Urinary bladder (tissue), 4 donors: ENCODE results near the gene ZFAND6. TPM values are rescaled to one million over a fixed set of nuclear protein-coding genes. Genes with fewer than 3 reads are reported as not detected.
"Not testable (repeated sequence)": the region's sequence is repeated elsewhere in the genome, so short reads cannot be mapped to it uniquely, and the experiment has no call there.

Experiments used
- DNase-seq: peaks from one replicate; pipeline ENCODE4 v3.0.0-alpha.2; 2015; ENCODE audit errors: extremely low spot score
- H3K27ac ChIP-seq: one replicate; pipeline ENCODE4 v1.5.1; 2013; ENCODE audit warnings: low read depth, mild to moderate bottlenecking, moderate library complexity
- H3K36me3 ChIP-seq: one replicate; pipeline ENCODE4 v1.6.1; 2013; ENCODE audit warnings: mild to moderate bottlenecking, moderate library complexity; ENCODE audit not compliant: insufficient read depth
- H3K4me1 ChIP-seq: one replicate; pipeline ENCODE4 v1.6.1; 2013; ENCODE audit warnings: mild to moderate bottlenecking, moderate library complexity; ENCODE audit not compliant: insufficient read depth
- H3K4me3 ChIP-seq: one replicate; pipeline ENCODE4 v1.5.1; 2013; ENCODE audit warnings: low read depth, low read length
- WGBS: extraction: QIAGEN DNeasy Blood & Tissue Kit; methylation state at CpG from one replicate; pipeline ENCODE4 v1.1.7; 2013; 5-methylcytosine and 5-hydroxymethylcytosine counted together
- polyA plus RNA-seq: library from polyadenylated mRNA; stranded (reverse); fragments of 200-250 nt; gene quantifications from one replicate; pipeline ENCODE4 v1.2.3, GENCODE V29; 2013
- total RNA-seq: library from RNA; depleted of rRNA; stranded (reverse); fragments of >200 nt; gene quantifications from one replicate; pipeline ENCODE4 v1.2.3, GENCODE V29; 2014
- donor health status: healthy with polysubstance abuse.
- donor health status: healthy.

Gene ZFAND6
- total and polyA plus RNA-seq, 2 donors: 69.1 to 164 TPM

DNA sequence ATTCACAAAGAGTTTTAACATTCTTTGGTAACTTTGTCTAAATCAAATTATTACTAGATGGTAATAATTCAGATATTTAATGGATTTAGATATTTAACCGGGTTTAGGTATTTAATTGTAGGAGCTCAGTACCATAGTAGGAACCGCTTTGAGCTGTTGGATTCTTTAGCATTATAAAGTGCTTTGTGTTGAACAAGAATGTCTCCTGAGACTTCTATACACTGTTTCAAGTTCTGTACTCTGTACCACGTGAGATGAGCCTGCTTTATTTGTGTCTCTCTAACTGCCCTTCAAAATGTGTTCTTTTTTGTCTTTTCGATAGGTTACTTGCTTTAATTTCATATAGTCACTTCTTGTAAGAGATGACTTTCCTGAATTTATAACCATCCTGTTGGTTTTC, 36.0 kb downstream of the ZFAND6 start:
- Histone ChIP-seq H3K4me1 (no peaks in the 10 kb centered on the region), H3K4me3 (no peak overlapping the region), H3K27ac (no peak overlapping the region), H3K36me3 (no peaks in the 10 kb centered on the region)
- WGBS: 94% methylated on average over 4 of the region's 4 CpGs
- DNase-seq: no peak

DNA sequence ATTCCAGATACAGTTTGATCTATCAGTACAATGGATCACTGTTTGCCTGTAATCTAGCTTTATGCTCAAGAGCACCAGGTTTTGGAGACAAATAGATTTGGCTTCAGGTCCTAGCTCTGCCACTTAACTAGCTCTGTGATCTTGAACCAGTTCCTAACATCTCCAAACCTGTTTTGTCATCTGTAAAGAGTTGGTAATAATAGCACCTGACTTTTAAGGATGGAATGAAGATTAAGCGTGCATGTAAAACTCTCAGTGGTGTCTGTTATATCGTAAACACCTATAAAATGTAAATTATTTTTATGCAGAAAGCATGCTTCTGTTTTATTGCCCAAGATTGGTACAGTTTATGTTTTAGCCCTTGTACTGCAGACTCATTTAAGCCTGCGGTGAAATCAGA, 36.5 kb downstream of the ZFAND6 start:
- H3K4me3 ChIP-seq: no peak overlapping the region
- DNase-seq: no peak
- no peaks in the 10 kb centered on the region for H3K36me3 ChIP-seq
- 52% methylated on average over 3 of the region's 3 CpGs for WGBS
- H3K27ac ChIP-seq: no peak overlapping the region
- no peaks in the 10 kb centered on the region for H3K4me1 ChIP-seq

DNA sequence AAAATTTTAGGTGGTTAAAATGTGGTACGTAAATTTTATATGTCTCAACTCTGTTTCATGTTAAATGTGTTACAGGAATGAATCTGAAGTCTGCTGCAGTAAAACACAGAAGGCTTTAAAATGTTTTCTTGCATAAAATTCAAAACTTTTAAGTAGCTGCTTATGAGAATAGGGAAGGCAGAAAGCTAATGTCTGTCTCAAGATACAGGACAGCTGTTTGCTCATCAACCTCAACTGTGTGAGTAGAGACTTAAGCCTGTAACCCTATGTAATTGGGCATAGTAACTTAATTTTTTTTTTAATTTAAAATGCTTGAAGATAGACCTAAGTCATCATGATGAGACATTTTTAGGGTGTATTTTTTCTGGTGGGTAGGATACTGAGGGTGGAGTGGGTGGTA, 38.9 kb downstream of the ZFAND6 start:
- no peak for DNase-seq
- H3K4me3 ChIP-seq: no peak overlapping the region

DNA sequence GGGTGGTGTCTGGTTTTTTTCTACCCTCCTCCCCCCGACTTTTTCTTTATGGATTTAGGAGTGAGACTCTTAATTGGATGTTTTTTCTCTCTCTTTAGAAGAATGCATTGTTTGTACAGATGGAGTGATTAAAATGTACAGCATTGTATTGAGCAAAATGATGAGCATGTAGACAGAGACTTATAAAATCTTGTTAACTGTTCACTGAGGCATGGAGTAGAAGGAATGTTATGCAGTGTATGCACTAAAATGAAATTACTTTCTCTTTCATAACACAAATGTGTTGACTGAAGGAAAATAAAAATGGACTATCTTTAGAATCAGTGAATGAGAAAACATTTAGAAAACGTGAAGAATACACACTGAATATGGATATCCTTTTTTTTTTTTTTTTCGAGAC, 39.8 kb downstream of the ZFAND6 start:
- Histone ChIP-seq H3K4me1 (no peaks in the 10 kb centered on the region), H3K4me3 (no peak overlapping the region), H3K36me3 (no peaks in the 10 kb centered on the region), H3K27ac (no peak overlapping the region)
- 72% methylated on average over 3 of the region's 3 CpGs for WGBS
- DNase-seq: no peak

More for the DNA sequence above, 38.9 kb downstream of the ZFAND6 start:
- Histone ChIP-seq H3K27ac (no peak overlapping the region), H3K36me3 (no peaks in the 10 kb centered on the region), H3K4me1 (no peaks in the 10 kb centered on the region)
- 97% methylated on average over 1 of the region's 1 CpG for WGBS

DNA sequence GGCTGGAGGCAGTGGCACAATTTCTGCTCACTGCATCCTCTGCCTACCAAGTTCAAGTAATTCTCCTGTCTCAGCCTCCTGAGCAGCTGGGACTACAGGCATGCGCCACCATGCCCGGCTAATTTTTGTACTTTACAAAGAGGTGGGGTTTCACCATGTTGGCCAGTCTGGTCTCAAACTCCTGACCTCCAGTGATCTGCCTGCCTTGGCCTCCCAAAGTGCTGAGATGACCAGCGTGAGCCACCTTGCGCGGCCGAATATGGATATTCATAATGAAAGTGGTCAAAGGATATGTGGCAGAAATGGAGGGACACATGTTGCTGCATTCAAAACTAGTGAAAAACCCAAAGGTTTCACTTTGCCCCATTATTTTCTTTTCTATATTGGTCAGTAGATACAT, 40.2 kb downstream of the ZFAND6 start:
- H3K27ac ChIP-seq, DNase-seq, H3K4me3 ChIP-seq, H3K36me3 ChIP-seq, H3K4me1 ChIP-seq: not testable (repeated sequence)
- WGBS: 84% methylated on average over 6 of the region's 6 CpGs

DNA sequence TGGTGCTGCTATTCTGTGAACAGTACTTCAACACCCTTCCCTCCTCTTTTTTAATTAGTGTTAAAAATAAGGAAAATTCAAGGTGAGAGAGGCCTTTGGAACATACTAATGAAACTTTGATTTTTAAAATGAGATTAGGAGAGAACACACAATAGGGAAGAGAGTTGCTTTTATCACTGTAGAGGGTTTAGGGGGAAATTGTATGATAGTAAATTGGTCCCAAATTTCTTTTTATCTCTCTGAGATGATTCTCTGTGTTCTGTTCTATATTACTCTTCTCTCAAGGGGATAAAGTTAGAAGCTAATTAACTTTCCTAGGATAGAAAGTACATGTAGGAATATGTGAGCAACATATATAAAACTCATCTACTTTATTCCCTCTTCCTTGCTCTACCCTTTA, 40.8 kb downstream of the ZFAND6 start:
- no peaks in the 10 kb centered on the region for H3K36me3 ChIP-seq
- no peak for DNase-seq
- H3K4me1 ChIP-seq: no peaks in the 10 kb centered on the region
- H3K27ac ChIP-seq: no peak overlapping the region
- H3K4me3 ChIP-seq: no peak overlapping the region

DNA sequence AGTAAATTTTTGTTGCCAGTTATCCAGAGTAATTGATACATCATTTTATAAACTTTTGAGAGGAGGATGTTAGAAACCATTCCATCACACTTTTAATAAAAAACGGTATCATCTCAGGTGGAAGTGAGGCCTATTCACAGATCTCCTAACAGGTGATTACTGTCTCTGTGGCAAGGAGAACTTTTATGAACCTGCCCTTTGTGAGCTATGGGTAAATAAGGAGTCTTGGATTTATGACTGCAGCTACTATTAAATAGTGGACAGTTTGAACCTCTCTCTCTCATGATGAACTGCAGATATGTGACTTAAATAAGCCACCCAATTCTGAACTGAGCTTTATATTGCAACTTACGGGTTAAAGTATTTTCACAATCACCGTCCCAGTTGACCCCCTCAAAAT, 45.7 kb downstream of the ZFAND6 start:
- H3K4me3 ChIP-seq: no peak overlapping the region
- WGBS: 58% methylated on average over 3 of the region's 3 CpGs
- no peak for DNase-seq
- no peaks in the 10 kb centered on the region for H3K4me1 ChIP-seq
- H3K36me3 ChIP-seq: no peaks in the 10 kb centered on the region
- H3K27ac ChIP-seq: no peak overlapping the region

DNA sequence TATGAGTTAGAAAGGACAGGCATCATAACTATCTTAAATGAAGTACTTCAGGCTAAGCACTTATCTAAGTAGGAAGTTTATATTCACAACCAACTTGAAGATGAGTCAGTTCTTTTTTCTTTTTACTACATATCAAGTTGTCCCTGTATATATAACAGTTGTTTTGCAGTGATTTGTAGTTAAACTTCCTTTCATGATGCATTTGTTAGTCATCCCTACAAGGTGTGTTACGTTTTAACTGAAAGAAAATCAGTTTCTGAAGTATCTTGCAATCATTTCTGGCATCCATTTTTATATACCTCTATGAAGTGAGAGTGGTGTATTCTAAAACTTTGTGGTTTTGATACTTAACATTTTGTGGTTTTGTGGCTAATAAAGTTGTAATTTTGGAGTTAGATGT, 46.1 kb downstream of the ZFAND6 start:
- WGBS: 48% methylated on average over 1 of the region's 1 CpG
- no peaks in the 10 kb centered on the region for H3K36me3 ChIP-seq
- no peak for DNase-seq
- H3K4me3 ChIP-seq: no peak overlapping the region
- H3K27ac ChIP-seq: no peak overlapping the region
- H3K4me1 ChIP-seq: no peaks in the 10 kb centered on the region

DNA sequence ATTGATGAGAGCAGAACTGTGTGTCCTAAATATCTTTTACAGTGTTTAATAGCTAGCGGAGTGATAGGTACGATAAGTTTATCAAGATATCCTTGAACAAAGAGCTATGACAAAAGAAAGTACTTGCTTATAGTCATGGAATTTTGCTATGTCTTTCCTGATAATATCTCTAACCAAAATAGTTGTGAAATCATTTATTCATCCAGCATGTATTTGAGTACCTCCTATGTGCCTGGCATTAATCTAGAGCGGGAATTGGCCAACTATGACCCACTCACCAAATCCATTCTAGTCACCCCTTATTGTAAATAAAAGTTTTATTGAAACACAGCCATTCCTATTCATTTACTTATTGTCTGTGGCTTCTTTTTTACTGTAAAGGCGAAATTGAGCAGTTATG, 46.6 kb downstream of the ZFAND6 start:
- WGBS: 91% methylated on average over 4 of the region's 4 CpGs
- no peak overlapping the region for H3K4me3 ChIP-seq
- no peak overlapping the region for H3K27ac ChIP-seq
- DNase-seq: no peak
- no peaks in the 10 kb centered on the region for H3K4me1 ChIP-seq
- H3K36me3 ChIP-seq: no peaks in the 10 kb centered on the region

DNA sequence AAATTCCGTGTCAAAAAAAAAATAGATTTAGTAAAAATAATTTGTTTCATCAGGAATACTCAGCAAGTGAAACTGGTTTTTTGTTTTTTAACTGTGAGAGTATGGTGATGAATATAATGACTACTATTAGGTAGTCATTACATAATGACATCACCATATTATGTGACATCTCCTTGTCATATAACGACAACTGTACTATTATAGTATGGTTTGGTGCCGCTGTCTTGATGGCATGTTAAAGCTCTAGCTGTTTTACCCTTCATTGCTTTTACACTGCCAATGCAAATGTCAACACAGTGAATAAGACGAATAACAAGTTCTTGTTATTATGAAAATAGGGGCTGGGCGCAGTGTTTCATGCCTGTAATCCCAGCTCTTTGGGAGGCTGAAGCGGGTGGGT, 47.7 kb downstream of the ZFAND6 start:
- Histone ChIP-seq H3K4me1 (no peaks in the 10 kb centered on the region), H3K27ac (no peak overlapping the region), H3K36me3 (no peaks in the 10 kb centered on the region), H3K4me3 (no peak overlapping the region)
- DNase-seq: no peak
- WGBS: 92% methylated on average over 6 of the region's 6 CpGs

DNA sequence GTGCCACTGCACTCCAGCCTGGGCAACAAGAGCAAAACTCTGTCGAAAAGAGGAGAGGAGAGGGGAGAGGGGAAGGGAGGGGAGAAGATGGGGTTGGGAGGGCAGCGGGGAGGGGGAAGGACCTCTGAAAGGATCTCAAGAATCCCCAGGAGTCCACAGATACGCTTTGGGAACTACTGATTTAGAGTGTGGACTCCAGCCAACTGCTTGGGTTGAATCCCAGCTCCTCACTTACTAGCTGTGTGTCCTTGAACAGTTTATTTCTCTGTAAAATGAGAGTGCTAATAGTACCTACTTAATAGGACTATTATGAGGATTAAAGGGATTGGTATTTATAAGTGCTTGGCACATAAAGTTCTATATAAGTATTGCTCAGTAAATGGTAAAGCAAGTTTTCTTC, 48.3 kb downstream of the ZFAND6 start:
- no peak for DNase-seq
- 43% methylated on average over 3 of the region's 3 CpGs for WGBS
- Histone ChIP-seq H3K36me3 (no peaks in the 10 kb centered on the region), H3K27ac (no peak overlapping the region), H3K4me1 (no peaks in the 10 kb centered on the region), H3K4me3 (no peak overlapping the region)

DNA sequence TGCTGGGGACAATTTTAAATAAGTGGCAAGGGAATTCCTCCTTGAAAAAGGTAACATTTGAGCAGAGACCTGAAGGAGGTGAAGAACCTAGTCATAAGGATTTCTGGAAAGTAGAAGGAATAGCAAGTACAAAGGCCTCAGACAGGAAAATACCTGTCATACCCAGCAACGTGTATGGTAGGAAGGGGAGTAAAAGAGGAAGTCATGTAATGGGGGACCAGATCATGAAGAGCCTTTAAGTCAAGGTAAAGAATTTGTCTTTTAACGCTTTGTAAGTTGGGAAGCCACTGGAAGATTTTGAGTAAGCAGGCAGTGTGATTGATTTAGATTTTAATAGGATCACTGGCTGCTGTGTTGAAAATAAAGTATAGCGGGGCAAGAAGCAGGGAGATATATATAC, 49.9 kb downstream of the ZFAND6 start:
- Histone ChIP-seq H3K27ac (no peak overlapping the region), H3K36me3 (no peaks in the 10 kb centered on the region), H3K4me3 (no peak overlapping the region), H3K4me1 (peaks cover 1% of the 10 kb centered on the region)
- 71% methylated on average over 3 of the region's 3 CpGs for WGBS
- no peak for DNase-seq

DNA sequence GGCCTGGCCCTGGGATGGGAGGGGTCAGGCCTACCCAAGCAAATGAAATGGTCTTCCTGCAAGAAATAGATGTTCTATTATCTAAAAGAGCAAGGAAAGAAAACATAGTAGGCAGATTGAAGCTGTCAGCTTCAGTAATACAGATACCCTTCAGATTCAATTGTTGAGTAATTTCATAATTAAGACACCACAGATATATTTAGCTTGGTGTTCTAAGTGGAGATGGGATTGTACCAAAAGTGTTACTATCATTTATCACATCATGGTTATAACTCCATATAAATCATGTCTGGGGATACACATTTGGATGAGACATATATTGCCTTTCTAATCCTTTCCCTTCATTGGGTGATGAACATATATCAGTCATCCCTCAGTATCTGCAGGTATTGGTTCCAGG, 51.4 kb downstream of the ZFAND6 start:
- peaks cover 2% of the 10 kb centered on the region for H3K4me1 ChIP-seq
- no peaks in the 10 kb centered on the region for H3K36me3 ChIP-seq
- DNase-seq: no peak
- no peak overlapping the region for H3K4me3 ChIP-seq
- no peak overlapping the region for H3K27ac ChIP-seq

DNA sequence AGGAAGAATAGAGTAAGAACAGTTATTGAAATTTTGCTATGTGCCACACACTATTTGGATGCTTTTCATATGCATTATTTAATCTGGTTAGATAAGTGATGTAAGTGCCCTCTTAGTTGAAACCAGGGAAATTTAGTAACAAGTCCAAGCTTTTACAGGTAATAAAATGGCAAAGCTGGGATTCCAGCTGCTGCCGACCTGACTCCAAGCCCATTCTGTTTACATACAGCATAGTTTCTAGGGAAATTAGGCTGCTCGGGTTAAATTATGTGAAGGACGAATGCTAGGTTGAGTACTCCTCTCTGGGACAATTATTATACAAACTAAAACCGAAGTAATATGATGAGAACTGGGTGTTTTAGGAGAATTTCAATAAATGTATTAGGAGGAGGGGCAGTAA, 54.6 kb downstream of the ZFAND6 start:
- Histone ChIP-seq H3K27ac (no peak overlapping the region), H3K4me1 (peaks cover 2% of the 10 kb centered on the region), H3K4me3 (no peak overlapping the region), H3K36me3 (no peaks in the 10 kb centered on the region)
- DNase-seq: no peak
- 46% methylated on average over 4 of the region's 4 CpGs for WGBS

DNA sequence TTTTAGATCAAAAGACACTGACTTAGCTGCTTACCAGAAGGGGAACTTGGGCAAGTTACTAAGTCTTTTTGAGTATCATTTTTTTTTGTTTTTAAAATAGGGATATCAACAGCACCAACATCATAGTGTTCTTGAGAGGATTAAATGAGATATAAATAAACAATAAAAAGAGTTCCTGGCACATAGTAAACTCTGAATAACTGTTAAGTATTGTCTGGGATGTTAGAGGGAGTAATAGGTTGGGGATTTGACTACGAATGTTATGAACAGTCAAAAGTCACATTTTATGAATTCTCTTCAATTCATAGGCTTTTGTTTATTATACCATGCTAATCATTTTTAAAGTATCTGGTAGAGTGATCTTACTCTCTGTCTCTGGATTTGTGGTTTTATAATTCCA, 55.5 kb downstream of the ZFAND6 start:
- no peak for DNase-seq
- Histone ChIP-seq H3K4me3 (no peak overlapping the region), H3K27ac (no peak overlapping the region), H3K36me3 (no peaks in the 10 kb centered on the region), H3K4me1 (peaks cover 2% of the 10 kb centered on the region)
- 40% methylated on average over 1 of the region's 1 CpG for WGBS
